ENCODE data around the gene POC1A.

POC1A gene

GRCh38 chr3:52097851-52098507, 56.2 kb downstream of the POC1A start:
- no peak for FAIRE-seq

GRCh38 chr3:52095990-52096775, 58.0 kb downstream of the POC1A start:
- FAIRE-seq = no peak

- FAIRE-seq = no peak
These were observed 59.4 kb downstream of the POC1A start for GRCh38 chr3:52094571-52095485.

- FAIRE-seq = no peak
These were observed 60.3 kb downstream of the POC1A start for GRCh38 chr3:52093756-52094545.

- no peak for FAIRE-seq
These were observed 61.3 kb downstream of the POC1A start for GRCh38 chr3:52092891-52093290.

- FAIRE-seq = no peak
These were observed 62.0 kb downstream of the POC1A start for GRCh38 chr3:52092271-52092660.

- no peak for FAIRE-seq
These were observed 62.5 kb downstream of the POC1A start for GRCh38 chr3:52091586-52092270.

GRCh38 chr3:52090933-52091468, 63.2 kb downstream of the POC1A start:
- no peak for FAIRE-seq

- FAIRE-seq = no peak
These were observed 63.9 kb downstream of the POC1A start for GRCh38 chr3:52090131-52090932.

- FAIRE-seq = no peak
These were observed 64.5 kb downstream of the POC1A start for GRCh38 chr3:52089691-52090090.

GRCh38 chr3:52088445-52089367, 65.5 kb downstream of the POC1A start:
- FAIRE-seq = no peak

GRCh38 chr3:52087731-52088130, 66.5 kb downstream of the POC1A start:
- FAIRE-seq = no peak

- FAIRE-seq = no peak
These were observed 67.1 kb downstream of the POC1A start for GRCh38 chr3:52086976-52087663.

GRCh38 chr3:52086461-52086860, 67.8 kb downstream of the POC1A start:
- FAIRE-seq = no peak

- no peak for FAIRE-seq
These were observed 68.4 kb downstream of the POC1A start for GRCh38 chr3:52085681-52086282.

GRCh38 chr3:52084954-52085680, 69.1 kb downstream of the POC1A start:
- no peak for FAIRE-seq

GRCh38 chr3:52084216-52084945, 69.8 kb downstream of the POC1A start:
- no peak for FAIRE-seq

Data from G401.6 (cell line).